Measurements from ENCODE around the gene CFAP54. TPM values are rescaled to one million over a fixed set of nuclear protein-coding genes. Genes with fewer than 3 reads are reported as not detected.

CFAP54 gene
- polyA plus RNA-seq, 1 donor from 2014 or later = 1.1 TPM

GRCh38 chr12:96806272-96806671 is 316.9 kb downstream of the CFAP54 start:
- H3K27ac ChIP-seq (ENCODE audit: low read length) = no peak overlapping the region
- H3K9ac ChIP-seq (ENCODE audit: low read length) = no peak overlapping the region
- TF ChIP-seq TAF1 (IDR thresholded peaks at IDR 0.05; ENCODE audit: low read depth) = no peak
- no peak for TF ChIP-seq CTCF (IDR thresholded peaks at IDR 0.05; ENCODE audit: poor library complexity, severe bottlenecking)
- TF ChIP-seq EP300 (conservative IDR thresholded peaks at IDR 0.05; ENCODE audit: poor library complexity, severe bottlenecking) = no peak
- TF ChIP-seq, protein P1, sequence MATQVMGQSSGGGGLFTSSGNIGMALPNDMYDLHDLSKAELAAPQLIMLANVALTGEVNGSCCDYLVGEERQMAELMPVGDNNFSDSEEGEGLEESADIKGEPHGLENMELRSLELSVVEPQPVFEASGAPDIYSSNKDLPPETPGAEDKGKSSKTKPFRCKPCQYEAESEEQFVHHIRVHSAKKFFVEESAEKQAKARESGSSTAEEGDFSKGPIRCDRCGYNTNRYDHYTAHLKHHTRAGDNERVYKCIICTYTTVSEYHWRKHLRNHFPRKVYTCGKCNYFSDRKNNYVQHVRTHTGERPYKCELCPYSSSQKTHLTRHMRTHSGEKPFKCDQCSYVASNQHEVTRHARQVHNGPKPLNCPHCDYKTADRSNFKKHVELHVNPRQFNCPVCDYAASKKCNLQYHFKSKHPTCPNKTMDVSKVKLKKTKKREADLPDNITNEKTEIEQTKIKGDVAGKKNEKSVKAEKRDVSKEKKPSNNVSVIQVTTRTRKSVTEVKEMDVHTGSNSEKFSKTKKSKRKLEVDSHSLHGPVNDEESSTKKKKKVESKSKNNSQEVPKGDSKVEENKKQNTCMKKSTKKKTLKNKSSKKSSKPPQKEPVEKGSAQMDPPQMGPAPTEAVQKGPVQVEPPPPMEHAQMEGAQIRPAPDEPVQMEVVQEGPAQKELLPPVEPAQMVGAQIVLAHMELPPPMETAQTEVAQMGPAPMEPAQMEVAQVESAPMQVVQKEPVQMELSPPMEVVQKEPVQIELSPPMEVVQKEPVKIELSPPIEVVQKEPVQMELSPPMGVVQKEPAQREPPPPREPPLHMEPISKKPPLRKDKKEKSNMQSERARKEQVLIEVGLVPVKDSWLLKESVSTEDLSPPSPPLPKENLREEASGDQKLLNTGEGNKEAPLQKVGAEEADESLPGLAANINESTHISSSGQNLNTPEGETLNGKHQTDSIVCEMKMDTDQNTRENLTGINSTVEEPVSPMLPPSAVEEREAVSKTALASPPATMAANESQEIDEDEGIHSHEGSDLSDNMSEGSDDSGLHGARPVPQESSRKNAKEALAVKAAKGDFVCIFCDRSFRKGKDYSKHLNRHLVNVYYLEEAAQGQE (IDR thresholded peaks at IDR 0.05; ENCODE audit: borderline replicate concordance) = no peak
- TF ChIP-seq RAD21 (conservative IDR thresholded peaks at IDR 0.05) = no peak
- no peak for TF ChIP-seq POLR2AphosphoS5 (IDR thresholded peaks at IDR 0.05)
- TF ChIP-seq MXI1 (conservative IDR thresholded peaks at IDR 0.05; ENCODE audit: poor library complexity, severe bottlenecking) = no peak
- no peak for TF ChIP-seq EZH2 (IDR thresholded peaks at IDR 0.05; ENCODE audit: borderline replicate concordance, insufficient read depth, low read length, poor library complexity, severe bottlenecking)
- no peak for TF ChIP-seq SMC3 (conservative IDR thresholded peaks at IDR 0.05; ENCODE audit: poor library complexity)

DNA sequence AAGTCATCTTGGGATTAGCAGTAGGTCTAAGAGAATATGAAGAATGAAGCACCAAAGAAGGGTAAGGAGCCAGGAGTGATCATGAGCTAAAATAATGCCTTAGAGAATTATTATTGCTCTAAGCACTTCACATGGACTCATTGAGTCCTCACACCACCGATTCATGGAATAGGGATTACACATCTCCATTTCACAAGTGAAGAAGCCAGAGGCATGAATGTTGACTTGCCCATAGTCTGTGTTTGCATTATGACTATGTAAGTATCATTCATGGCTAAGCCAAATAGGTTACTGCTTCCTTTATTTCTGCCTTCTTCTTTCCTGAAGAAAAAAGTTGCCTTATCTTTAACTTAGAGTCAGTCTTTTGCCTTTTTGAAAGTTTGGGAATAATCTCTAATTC is 318.4 kb downstream of the CFAP54 start:
- no peak overlapping the region for H3K9ac ChIP-seq (ENCODE audit: low read length)
- no peak overlapping the region for H2AFZ ChIP-seq (ENCODE audit: low read depth, low read length)
- H3K9me3 ChIP-seq (ENCODE audit: low read length) = no peaks in the 10 kb centered on the region
- no peak overlapping the region for H3K27ac ChIP-seq (ENCODE audit: low read length)
- H3K36me3 ChIP-seq (ENCODE audit: insufficient read depth, low read length) = no peaks in the 10 kb centered on the region
- TF ChIP-seq RAD21 (conservative IDR thresholded peaks at IDR 0.05) (no peak), SMC3 (conservative IDR thresholded peaks at IDR 0.05; ENCODE audit: poor library complexity) (no peak), POLR2AphosphoS5 (IDR thresholded peaks at IDR 0.05) (no peak), EZH2 (IDR thresholded peaks at IDR 0.05; ENCODE audit: borderline replicate concordance, insufficient read depth, low read length, poor library complexity, severe bottlenecking) (no peak), MXI1 (conservative IDR thresholded peaks at IDR 0.05; ENCODE audit: poor library complexity, severe bottlenecking) (no peak), TAF1 (IDR thresholded peaks at IDR 0.05; ENCODE audit: low read depth) (no peak)
- no peaks in the 10 kb centered on the region for H3K9me2 ChIP-seq (ENCODE audit: insufficient read depth, low read length)
- H3K27me3 ChIP-seq (ENCODE audit: insufficient read depth, low read depth, low read length) = no peaks in the 10 kb centered on the region
- no peak overlapping the region for H3K4me2 ChIP-seq (ENCODE audit: low read length)
- no peaks in the 10 kb centered on the region for H3K79me2 ChIP-seq (replicated peaks; ENCODE audit: insufficient read depth, low read length)
- H3F3A ChIP-seq (ENCODE audit: insufficient read depth, low read length, poor library complexity, severe bottlenecking) = no peaks in the 10 kb centered on the region
- H4K20me1 ChIP-seq (ENCODE audit: insufficient read depth) = no peaks in the 10 kb centered on the region
- H3K4me3 ChIP-seq (ENCODE audit: low read length) = no peak overlapping the region

More at GRCh38 chr12:96806272-96806671, 316.9 kb downstream of the CFAP54 start:
- no peaks in the 10 kb centered on the region for H3K36me3 ChIP-seq (ENCODE audit: insufficient read depth, low read length)
- no peak overlapping the region for H3K4me3 ChIP-seq (ENCODE audit: low read length)
- no peaks in the 10 kb centered on the region for H4K20me1 ChIP-seq (ENCODE audit: insufficient read depth)
- no peaks in the 10 kb centered on the region for H3K9me2 ChIP-seq (ENCODE audit: insufficient read depth, low read length)
- no peak overlapping the region for H2AFZ ChIP-seq (ENCODE audit: low read depth, low read length)
- no peaks in the 10 kb centered on the region for H3K79me2 ChIP-seq (replicated peaks; ENCODE audit: insufficient read depth, low read length)
- H3K9me3 ChIP-seq (ENCODE audit: low read length) = no peaks in the 10 kb centered on the region
- H3K4me2 ChIP-seq (ENCODE audit: low read length) = no peak overlapping the region
- H3K27me3 ChIP-seq (ENCODE audit: insufficient read depth, low read depth, low read length) = no peaks in the 10 kb centered on the region
- H3F3A ChIP-seq (ENCODE audit: insufficient read depth, low read length, poor library complexity, severe bottlenecking) = no peaks in the 10 kb centered on the region

Measured in neural cell (in vitro differentiated cells).